GM06990 (cell line): Measurements from ENCODE around the gene ITGA4.

ENCODE experiments used
- DNase-seq: peaks from one replicate; pipeline ENCODE4 v3.0.0-alpha.2; 2011; ENCODE audit not compliant: insufficient read length; ENCODE audit errors: extremely low read depth
- H3K27me3 ChIP-seq: replicated peaks from 2 replicates; pipeline ENCODE4 v1.6.0; 2011; ENCODE audit warnings: low read length; ENCODE audit not compliant: control insufficient read depth, insufficient read depth
- H3K36me3 ChIP-seq: 2 replicates; pipeline ENCODE4 v1.5.1; 2011; ENCODE audit warnings: low read length; ENCODE audit not compliant: control insufficient read depth, insufficient read depth
- H3K4me3 ChIP-seq: replicated peaks from 2 replicates; pipeline ENCODE4 v1.5.1; 2011; ENCODE audit warnings: low read depth, mild to moderate bottlenecking, control low read depth, low read length
- CTCF ChIP-seq: IDR thresholded peaks from 2 replicates; pipeline ENCODE4 v1.5.1; 2011; ENCODE audit warnings: low read length, control low read depth, mild to moderate bottlenecking, inconsistent platforms; ENCODE audit not compliant: insufficient read depth, poor library complexity, severe bottlenecking

The ITGA4 gene

GRCh38 chr2:181457121-181457740 is at the start of gene ITGA4:
TSS of gene ITGA4 (plus strand) at chr2:181457386. CDS start at chr2:181457655, 269 bp downstream.
- no peaks in the 10 kb centered on the region for H3K36me3 ChIP-seq
- H3K27me3 ChIP-seq, result no peaks in the 10 kb centered on the region
- H3K4me3 ChIP-seq, result peak within 1 kb of the TSS; percentile 82
- TF ChIP-seq CTCF, result peak; percentile 76
- peak; percentile 93 for DNase-seq

GRCh38 chr2:181408861-181409260 is 48.3 kb upstream of the ITGA4 start:
- H3K36me3 ChIP-seq, result no peaks in the 10 kb centered on the region
- no peak for DNase-seq
- no peak for TF ChIP-seq CTCF
- no peak overlapping the region for H3K4me3 ChIP-seq
- no peaks in the 10 kb centered on the region for H3K27me3 ChIP-seq

DNA sequence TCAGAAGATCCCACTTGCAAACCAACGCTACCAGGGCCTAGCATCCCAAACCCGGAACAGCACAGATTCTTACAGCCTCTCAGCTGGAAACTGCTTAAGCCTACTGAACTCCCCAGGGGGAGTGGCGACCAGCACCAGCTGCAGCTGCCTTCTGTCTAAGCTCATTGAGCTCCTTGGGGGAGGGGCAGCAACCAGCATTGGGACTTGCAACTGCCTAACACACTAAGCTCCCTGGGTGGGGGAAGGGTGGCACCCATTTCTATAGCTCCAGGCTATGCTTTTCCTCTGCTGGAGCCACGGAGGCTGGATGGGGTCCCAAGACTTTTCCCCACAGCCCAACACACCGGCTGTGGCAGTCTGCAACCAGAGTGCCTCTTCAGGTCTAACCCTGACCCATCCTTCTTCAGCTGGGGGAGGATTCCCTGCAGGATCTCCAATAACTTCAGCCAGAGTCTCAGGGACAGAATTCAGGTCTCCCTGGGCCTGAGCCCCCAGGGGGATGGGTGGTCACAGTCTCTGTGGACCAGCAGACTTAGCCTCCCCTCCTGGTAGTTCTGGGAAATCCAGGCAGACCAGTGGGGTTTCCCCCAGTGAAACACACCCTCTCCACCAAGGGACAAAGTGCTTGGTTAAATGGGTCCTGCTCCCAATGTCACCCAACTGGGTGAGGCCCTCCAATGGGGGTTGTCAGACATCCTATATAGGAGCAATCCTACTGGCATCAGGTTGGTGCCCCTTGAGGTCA is 45.9 kb upstream of the ITGA4 start:
- DNase-seq, result peak; percentile 55
- no peaks in the 10 kb centered on the region for H3K36me3 ChIP-seq
- no peak for TF ChIP-seq CTCF
- no peaks in the 10 kb centered on the region for H3K27me3 ChIP-seq
- no peak overlapping the region for H3K4me3 ChIP-seq

DNA sequence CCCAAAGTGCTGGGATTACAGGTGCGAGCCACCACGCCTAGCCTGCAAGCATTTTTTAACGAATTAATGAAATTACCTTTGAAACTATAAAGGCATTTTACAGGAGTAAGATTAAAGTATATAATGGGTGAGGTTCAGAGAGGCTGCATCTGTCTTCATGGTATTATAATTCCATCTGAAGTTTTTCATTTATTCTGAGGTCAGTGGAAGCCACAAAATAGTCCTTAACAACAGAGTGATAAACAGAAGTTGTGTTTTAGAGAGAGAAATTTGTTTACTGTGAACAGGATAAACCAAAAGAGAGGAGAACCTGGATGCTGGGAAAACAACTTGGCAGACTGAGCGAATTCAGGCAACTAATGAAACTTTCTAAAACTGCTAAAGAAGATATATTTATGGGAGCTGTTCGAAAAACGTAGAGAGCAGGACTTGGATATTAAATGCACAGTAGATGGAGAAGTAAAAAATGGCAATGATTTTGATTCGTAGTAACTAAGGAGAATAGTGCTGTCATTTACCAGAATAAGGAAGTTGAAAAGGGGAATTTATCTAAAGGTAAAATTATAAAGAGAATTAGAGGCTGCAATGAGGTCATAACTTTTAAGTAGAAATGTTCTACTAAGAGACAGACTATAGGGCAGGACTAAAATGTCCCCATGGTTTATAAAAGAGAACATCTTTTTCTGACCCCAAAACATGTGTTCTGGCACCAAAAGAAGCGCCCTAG is 37.9 kb upstream of the ITGA4 start:
- DNase-seq, result no peak
- TF ChIP-seq CTCF, result no peak
- H3K36me3 ChIP-seq, result no peaks in the 10 kb centered on the region

DNA sequence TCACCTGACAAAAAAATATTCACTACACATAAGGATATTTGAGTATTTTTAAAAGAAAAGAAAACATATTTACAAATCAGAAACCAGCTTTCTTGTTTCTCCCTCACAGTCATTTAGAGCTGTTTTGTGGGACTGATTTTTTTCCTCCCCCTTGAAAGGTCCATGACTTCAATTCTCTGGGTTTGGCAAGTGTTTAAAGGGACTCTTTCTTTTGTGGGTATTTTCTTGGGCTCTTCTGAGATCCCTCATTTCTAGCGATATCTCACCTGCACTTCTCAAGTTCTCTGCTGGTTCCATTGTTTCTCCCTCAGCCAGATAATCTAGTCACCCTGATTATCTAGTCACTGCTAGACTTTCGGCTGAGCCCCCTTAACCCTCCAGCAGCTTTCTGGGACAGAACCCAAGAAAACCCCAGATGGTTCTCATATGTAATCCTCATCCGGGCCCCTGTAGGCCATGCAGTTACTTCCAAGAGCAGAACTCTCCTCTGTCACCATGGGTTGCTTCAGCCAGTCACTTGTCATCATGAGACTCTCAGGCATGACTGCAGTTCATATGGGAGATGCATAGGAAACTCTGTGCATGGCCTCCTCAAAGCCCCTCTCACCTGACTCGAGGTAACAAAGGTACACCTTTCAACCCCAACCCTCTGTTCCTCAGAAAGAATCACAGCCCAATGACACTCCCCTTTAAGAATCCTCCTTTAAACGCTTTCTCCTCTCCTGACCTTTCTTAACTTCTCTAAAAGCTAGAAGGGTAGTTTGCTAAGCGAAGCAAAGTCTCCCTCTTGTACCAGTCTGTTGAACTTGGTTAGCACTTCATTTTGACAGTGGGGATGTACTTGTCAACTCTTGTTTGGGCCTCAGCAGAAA is 36.7 kb upstream of the ITGA4 start:
- no peak for DNase-seq
- no peak for TF ChIP-seq CTCF
- Histone ChIP-seq H3K27me3 (no peaks in the 10 kb centered on the region), H3K36me3 (no peaks in the 10 kb centered on the region), H3K4me3 (no peak overlapping the region)

More for the DNA sequence above, 37.9 kb upstream of the ITGA4 start:
- Histone ChIP-seq H3K27me3 (no peaks in the 10 kb centered on the region), H3K4me3 (no peak overlapping the region)
